IMR-90 (cell line): Measurements from ENCODE around the gene VPS11. TPM values are rescaled to one million over a fixed set of nuclear protein-coding genes. Genes with fewer than 3 reads are reported as not detected.

Experiments used
- ATAC-seq: fragments of 200-7000 bp; cut with Tn5 transposase; 2 replicates; pipeline ENCODE4 v1.9.1; 2020; ENCODE audit warnings: low read depth, mild to moderate bottlenecking, moderate library complexity
- BruUV-seq: library from RNA; stranded (reverse); fragments of 400-500 nt; replicated peaks from 2 replicates; lab custom pipeline; 2021; lab: Mats Ljungman, UMichigan
- CTCF ChIA-PET: fragments of 300-600 bp; formaldehyde crosslinking; extraction: SDS; loops from one replicate; lab custom pipeline; 2021; ENCODE audit warnings: antibody characterized with exemption; lab: Yijun Ruan, JAX
- POLR2A ChIA-PET: fragments of 300-600 bp; sonication (Branson Sonifier 250); formaldehyde crosslinking; loops from one replicate; lab custom pipeline; 2022; ENCODE audit warnings: antibody characterized with exemption; ENCODE audit not compliant: unreplicated experiment; lab: Charles Lee
- DNase-seq: peaks from one replicate; pipeline ENCODE4 v3.0.0; 2013
- H2AFZ ChIP-seq: replicated peaks from 2 replicates; pipeline ENCODE3; 2013; ENCODE audit warnings: low read length, mild to moderate bottlenecking; ENCODE audit not compliant: poor library complexity
- H2AK5ac ChIP-seq: 2 replicates; pipeline ENCODE4 v1.6.1; 2013; ENCODE audit warnings: low read depth, low read length, inconsistent platforms
- H2AK9ac ChIP-seq: replicated peaks from 2 replicates; pipeline ENCODE3; 2013; ENCODE audit warnings: mild to moderate bottlenecking, low read depth, low read length, moderate library complexity; ENCODE audit not compliant: poor library complexity
- H2BK120ac ChIP-seq: 2 replicates; pipeline ENCODE4 v1.6.1; 2013; ENCODE audit warnings: low read depth, low read length, inconsistent platforms
- H2BK15ac ChIP-seq: 3 replicates; pipeline ENCODE4 v1.6.1; 2013; ENCODE audit warnings: low read depth, low read length, inconsistent platforms
- H2BK20ac ChIP-seq: 2 replicates; pipeline ENCODE4 v1.6.1; 2013; ENCODE audit warnings: low read depth, mild to moderate bottlenecking, inconsistent platforms, low read length, moderate library complexity
- H2BK5ac ChIP-seq: 2 replicates; pipeline ENCODE4 v1.6.1; 2013; ENCODE audit warnings: mild to moderate bottlenecking, low read depth, low read length, inconsistent platforms; ENCODE audit not compliant: poor library complexity, severe bottlenecking
- H3K14ac ChIP-seq: replicated peaks from 2 replicates; pipeline ENCODE4 v1.6.1; 2013; ENCODE audit warnings: low read depth, low read length, inconsistent platforms
- H3K18ac ChIP-seq: 2 replicates; pipeline ENCODE4 v1.6.1; 2013; ENCODE audit warnings: low read depth, low read length, control low read depth
- H3K23ac ChIP-seq: 2 replicates; pipeline ENCODE4 v1.6.1; 2013; ENCODE audit warnings: low read depth, low read length, inconsistent platforms
- H3K27ac ChIP-seq: 2 replicates; pipeline ENCODE4 v1.5.1; 2013; ENCODE audit warnings: mild to moderate bottlenecking, control low read depth, low read length; ENCODE audit not compliant: insufficient read depth
- H3K27me3 ChIP-seq: 2 replicates; pipeline ENCODE4 v1.6.1; 2013; ENCODE audit warnings: low read length; ENCODE audit not compliant: control insufficient read depth, insufficient read depth
- H3K36me3 ChIP-seq: 2 replicates; pipeline ENCODE4 v1.6.1; 2013; ENCODE audit warnings: low read length, mixed read lengths; ENCODE audit not compliant: control insufficient read depth, insufficient read depth
- H3K4ac ChIP-seq: 2 replicates; pipeline ENCODE4 v1.6.1; 2013; ENCODE audit warnings: low read depth, low read length, inconsistent platforms
- H3K4me1 ChIP-seq: 2 replicates; pipeline ENCODE4 v1.6.1; 2013; ENCODE audit warnings: low read length, mixed read lengths; ENCODE audit not compliant: control insufficient read depth, insufficient read depth
- H3K4me2 ChIP-seq: 2 replicates; pipeline ENCODE4 v1.6.1; 2013; ENCODE audit warnings: low read depth, mild to moderate bottlenecking, control low read depth, low read length, moderate library complexity
- H3K4me3 ChIP-seq: 2 replicates; pipeline ENCODE4 v1.5.1; 2013; ENCODE audit warnings: low read depth, mild to moderate bottlenecking, control low read depth, low read length, moderate library complexity; ENCODE audit not compliant: insufficient read depth
- H3K56ac ChIP-seq: 2 replicates; pipeline ENCODE4 v1.6.1; 2013; ENCODE audit warnings: low read length, inconsistent platforms; ENCODE audit not compliant: insufficient read depth; ENCODE audit errors: extremely low read depth
- H3K79me1 ChIP-seq, 2 experiments: 2 replicates each; pipeline ENCODE4 v1.6.1; 2013; ENCODE audit warnings: low read length in 2 of 2, inconsistent platforms in 1 of 2, low read depth in 1 of 2
- H3K9ac ChIP-seq: 2 replicates; pipeline ENCODE4 v1.6.1; 2013; ENCODE audit warnings: low read depth, low read length, control low read depth
- H3K9me1 ChIP-seq: 2 replicates; pipeline ENCODE4 v1.6.1; 2013; ENCODE audit warnings: low read length, inconsistent platforms; ENCODE audit not compliant: insufficient read depth
- H3K9me3 ChIP-seq: 2 replicates; pipeline ENCODE4 v1.6.1; 2013; ENCODE audit warnings: low read length; ENCODE audit not compliant: control insufficient read depth, insufficient read depth
- H4K20me1 ChIP-seq: 2 replicates; pipeline ENCODE4 v1.6.1; 2013; ENCODE audit warnings: low read length, inconsistent platforms; ENCODE audit not compliant: insufficient read depth
- H4K5ac ChIP-seq: 2 replicates; pipeline ENCODE4 v1.6.1; 2013; ENCODE audit warnings: mild to moderate bottlenecking, low read depth, low read length, control low read depth
- H4K8ac ChIP-seq, 2 experiments: 2 replicates each; pipeline ENCODE4 v1.6.1; 2013; ENCODE audit warnings: low read depth in 2 of 2, low read length in 2 of 2, control low read depth in 1 of 2, inconsistent platforms in 1 of 2
- H4K91ac ChIP-seq: 2 replicates; pipeline ENCODE4 v1.6.1; 2013; ENCODE audit warnings: low read depth, low read length, inconsistent platforms; ENCODE audit not compliant: insufficient read depth
- CEBPB ChIP-seq: IDR thresholded peaks from 2 replicates; pipeline ENCODE4 v1.6.1; 2012; ENCODE audit warnings: low read depth, low read length, improper control_type of control experiment
- CHD1 ChIP-seq: IDR thresholded peaks from 2 replicates; pipeline ENCODE4 v1.6.1; 2012; ENCODE audit warnings: low read depth, low read length, improper control_type of control experiment
- CTCF ChIP-seq: conservative IDR thresholded peaks from 2 replicates; pipeline ENCODE4 v1.5.1; 2012; ENCODE audit warnings: mild to moderate bottlenecking, low read depth, low read length, improper control_type of control experiment
- FOS ChIP-seq: fragments of 150-350 bp; IDR thresholded peaks from 2 replicates; pipeline ENCODE4 v1.6.1; 2016; ENCODE audit warnings: low read depth, low read length
- MAZ ChIP-seq: IDR thresholded peaks from 2 replicates; pipeline ENCODE4 v1.6.1; 2012; ENCODE audit warnings: low read depth, mild to moderate bottlenecking, low read length, improper control_type of control experiment, moderate library complexity, borderline replicate concordance
- MXI1 ChIP-seq: IDR thresholded peaks from 2 replicates; pipeline ENCODE4 v1.6.1; 2012; ENCODE audit warnings: low read depth, mild to moderate bottlenecking, low read length, moderate library complexity, borderline replicate concordance
- NFE2L2 ChIP-seq: fragments of 150-350 bp; IDR thresholded peaks from 2 replicates; pipeline ENCODE4 v1.6.1; 2016; ENCODE audit warnings: low read depth, mild to moderate bottlenecking, low read length
- RAD21 ChIP-seq: IDR thresholded peaks from 2 replicates; pipeline ENCODE4 v1.6.1; 2012; ENCODE audit warnings: low read length, improper control_type of control experiment
- RFX5 ChIP-seq: IDR thresholded peaks from 2 replicates; pipeline ENCODE4 v1.8.0; 2012; ENCODE audit warnings: low read depth, mild to moderate bottlenecking, low read length, moderate library complexity
- SMC3 ChIP-seq: fragments of 150-350 bp; IDR thresholded peaks from 2 replicates; pipeline ENCODE4 v1.6.1; 2016; ENCODE audit warnings: low read depth, mild to moderate bottlenecking, antibody characterized with exemption, low read length, moderate library complexity
- WGBS, 2 experiments: methylation state at CpG; one replicate each; pipeline versions ENCODE4 v1.1.5 to v1.1.7; 2013; ENCODE audit warnings: missing lambda C conversion rate in 2 of 2; ENCODE audit not compliant: insufficient read length in 1 of 2; ENCODE audit errors: extremely low coverage in 2 of 2; 5-methylcytosine and 5-hydroxymethylcytosine counted together
- dilution Hi-C: fragments of 300-500 bp; cut with HindIII; formaldehyde crosslinking; loops from one replicate; pipeline ENCODE4 v1.14.3; 2018; ENCODE audit warnings: low sequenced_read_pairs; ENCODE audit not compliant: unreplicated experiment
- in situ Hi-C: fragments of 300-500 bp; cut with MboI; formaldehyde crosslinking; loops from 3 replicates; pipeline ENCODE4 v1.14.3; 2019; ENCODE audit warnings: low sequenced_read_pairs, inconsistent platforms, mixed read lengths
- intact Hi-C: fragments of 100-400 bp; cut with micrococcal nuclease; formaldehyde crosslinking; loops from 2 replicates; pipeline ENCODE4 v1.10.0; 2022
- polyA plus RNA-seq, 3 experiments: library from polyadenylated mRNA; depleted of rRNA; stranded (reverse); fragments of >200 nt; gene quantifications; 2 replicates each; pipeline ENCODE4 v1.2.3, GENCODE V29; 2012; ENCODE audit warnings: low replicate concordance in 1 of 3
- total RNA-seq: library from RNA; depleted of rRNA; stranded (reverse); fragments of >200 nt; gene quantifications from 2 replicates; pipeline ENCODE4 v1.2.3, GENCODE V29; 2012
- TF ChIP-seq, protein P1 (sequence below): fragments of 150-350 bp; IDR thresholded peaks from 2 replicates; pipeline ENCODE4 v1.6.1; 2017; ENCODE audit warnings: mild to moderate bottlenecking, antibody characterized with exemption, low read length, low read depth

Gene VPS11
- total and polyA plus RNA-seq, 2 of the 4 experiments (the other 2 are of a cell fraction), result 19.7 to 30.5 TPM

DNA sequence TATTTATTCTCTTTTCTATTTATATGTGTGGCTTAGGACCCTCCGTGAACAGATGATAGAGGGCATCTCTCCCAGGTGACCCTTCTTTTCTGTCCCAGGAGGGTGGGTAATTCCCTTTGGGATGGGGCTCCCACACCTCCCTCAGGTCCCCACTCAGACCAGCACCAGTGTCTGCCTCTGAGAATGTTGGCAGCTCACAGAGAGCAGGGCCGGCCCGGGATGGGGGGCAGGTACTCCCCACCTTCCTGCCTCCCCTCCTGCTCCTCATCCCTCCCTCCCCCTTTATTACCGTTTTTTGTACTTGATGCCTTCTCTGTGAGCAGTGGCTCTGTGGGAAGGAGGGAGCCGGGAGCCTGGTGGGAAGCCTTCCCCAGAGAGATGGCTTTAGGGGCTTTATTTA is 49.0 kb downstream of the VPS11 start:
- H2AFZ ChIP-seq, result no peak overlapping the region
- no peak overlapping the region for H2BK15ac ChIP-seq
- H3K4me1 ChIP-seq, result no peaks in the 10 kb centered on the region; the same call in 1 of the 2 replicates
- H3K4ac ChIP-seq, result no peak overlapping the region
- no peak overlapping the region for H3K23ac ChIP-seq
- in situ Hi-C loops, result no loop called here
- no peaks in the 10 kb centered on the region for H3K9me3 ChIP-seq
- intact Hi-C loops, result no loop called here
- H4K91ac ChIP-seq, result no peak overlapping the region
- DNase-seq (no peak), ATAC-seq (no peak)
- no peak overlapping the region for H3K27ac ChIP-seq
- H3K56ac ChIP-seq, result no peak overlapping the region
- H3K36me3 ChIP-seq, result peaks cover 27% of the 10 kb centered on the region
- no peak overlapping the region for H2AK5ac ChIP-seq
- no peak overlapping the region for H3K18ac ChIP-seq
- H3K4me2 ChIP-seq, result no peak overlapping the region
- ChIA-PET POLR2A (no interaction called here), CTCF (no interaction called here)
- no peak overlapping the region for H4K5ac ChIP-seq
- peaks cover 0 to 9% of the 10 kb centered on the region in 2 experiments; a peak in 2 of 4 replicates for H3K79me1 ChIP-seq
- no peak overlapping the region for H2BK20ac ChIP-seq
- no peak overlapping the region for H3K4me3 ChIP-seq
- no peak overlapping the region for H2AK9ac ChIP-seq
- WGBS, 2 experiments, result no CpG with 5 or more reads among the region's 5 CpGs
- no peak overlapping the region for H3K9ac ChIP-seq
- no peaks in the 10 kb centered on the region for H4K20me1 ChIP-seq
- peaks cover 4% of the 10 kb centered on the region; the same call in 1 of the 2 replicates for H3K9me1 ChIP-seq
- no peak overlapping the region for H3K14ac ChIP-seq
- dilution Hi-C loops, result no loop called here
- no peak overlapping the region for H2BK5ac ChIP-seq
- H2BK120ac ChIP-seq, result no peak overlapping the region
- TF ChIP-seq, protein P1, sequence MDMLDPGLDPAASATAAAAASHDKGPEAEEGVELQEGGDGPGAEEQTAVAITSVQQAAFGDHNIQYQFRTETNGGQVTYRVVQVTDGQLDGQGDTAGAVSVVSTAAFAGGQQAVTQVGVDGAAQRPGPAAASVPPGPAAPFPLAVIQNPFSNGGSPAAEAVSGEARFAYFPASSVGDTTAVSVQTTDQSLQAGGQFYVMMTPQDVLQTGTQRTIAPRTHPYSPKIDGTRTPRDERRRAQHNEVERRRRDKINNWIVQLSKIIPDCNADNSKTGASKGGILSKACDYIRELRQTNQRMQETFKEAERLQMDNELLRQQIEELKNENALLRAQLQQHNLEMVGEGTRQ, result no peak
- TF ChIP-seq MAZ (no peak), SMC3 (no peak), RAD21 (no peak), MXI1 (no peak), FOS (no peak), CTCF (no peak), NFE2L2 (no peak), RFX5 (no peak), CEBPB (no peak), CHD1 (no peak)
- no peaks in the 10 kb centered on the region for H3K27me3 ChIP-seq
- H4K8ac ChIP-seq, result no peak overlapping the region
- no TSS peak for BruUV-seq
